Neural progenitor cell (in vitro differentiated cells): Measurements from ENCODE around the gene REN. TPM values are rescaled to one million over a fixed set of nuclear protein-coding genes. Genes with fewer than 3 reads are reported as not detected.

Experiments used
- DNase-seq: peaks from one replicate; pipeline ENCODE4 v3.0.0-alpha.2; 2016; ENCODE audit warnings: low spot score
- H2AFZ ChIP-seq: fragments of 200-600 bp; sonication (generic); replicated peaks from 2 replicates; pipeline ENCODE4 v1.6.1; 2016; ENCODE audit warnings: antibody characterized with exemption
- H3F3A ChIP-seq: fragments of 200-600 bp; sonication (generic); 2 replicates; pipeline ENCODE4 v1.6.1; 2016; ENCODE audit warnings: antibody characterized with exemption, low read depth
- H3K27ac ChIP-seq: fragments of 200-600 bp; sonication (generic); 2 replicates; pipeline ENCODE4 v1.5.1; 2016; ENCODE audit warnings: mild to moderate bottlenecking
- H3K27me3 ChIP-seq: fragments of 200-600 bp; sonication (generic); 2 replicates; pipeline ENCODE4 v1.6.1; 2016; ENCODE audit warnings: mild to moderate bottlenecking, moderate library complexity
- H3K36me3 ChIP-seq: fragments of 200-600 bp; sonication (generic); 2 replicates; pipeline ENCODE4 v1.5.1; 2016
- H3K4me1 ChIP-seq: fragments of 200-600 bp; sonication (generic); 2 replicates; pipeline ENCODE4 v1.6.1; 2016; ENCODE audit warnings: mixed run types
- H3K4me2 ChIP-seq: fragments of 200-600 bp; sonication (generic); 2 replicates; pipeline ENCODE4 v1.6.1; 2016
- H3K4me3 ChIP-seq: fragments of 200-600 bp; sonication (generic); 2 replicates; pipeline ENCODE4 v1.5.1; 2016
- H3K79me2 ChIP-seq: fragments of 200-600 bp; sonication (generic); 2 replicates; pipeline ENCODE4 v1.6.1; 2016; ENCODE audit warnings: low read depth
- H3K9ac ChIP-seq: fragments of 200-600 bp; sonication (generic); 2 replicates; pipeline ENCODE4 v1.6.1; 2016
- H3K9me3 ChIP-seq: fragments of 200-600 bp; sonication (generic); 2 replicates; pipeline ENCODE4 v1.5.1; 2016; ENCODE audit warnings: low read depth
- H4K20me1 ChIP-seq: fragments of 200-600 bp; sonication (generic); 2 replicates; pipeline ENCODE4 v1.6.1; 2016; ENCODE audit warnings: low read depth
- H3K27ac Mint-ChIP-seq: 3 replicates; pipeline ENCODE4 v1.8.0; 2021; ENCODE audit warnings: mixed read lengths
- H3K27me3 Mint-ChIP-seq: 2 replicates; pipeline ENCODE4 v1.8.0; 2022; ENCODE audit warnings: low read depth, mild to moderate bottlenecking, inconsistent platforms, moderate library complexity, mixed read lengths; ENCODE audit not compliant: insufficient read depth
- H3K36me3 Mint-ChIP-seq: 3 replicates; pipeline ENCODE4 v1.8.0; 2021; ENCODE audit warnings: mixed read lengths
- H3K4me1 Mint-ChIP-seq: 3 replicates; pipeline ENCODE4 v1.8.0; 2021; ENCODE audit warnings: mixed read lengths
- H3K4me3 Mint-ChIP-seq: 3 replicates; pipeline ENCODE4 v1.8.0; 2021; ENCODE audit warnings: mild to moderate bottlenecking, moderate library complexity, mixed read lengths
- H3K9me3 Mint-ChIP-seq: 3 replicates; pipeline ENCODE4 v1.8.0; 2020; ENCODE audit warnings: mixed read lengths
- EZH2 ChIP-seq: fragments of 200-600 bp; sonication (generic); IDR thresholded peaks from 2 replicates; pipeline ENCODE4 v1.6.1; 2017; ENCODE audit warnings: antibody characterized with exemption, mild to moderate bottlenecking, moderate library complexity
- EZH2phosphoT487 ChIP-seq: fragments of 200-600 bp; sonication (generic); IDR thresholded peaks from 2 replicates; pipeline ENCODE4 v1.6.1; 2017; ENCODE audit warnings: antibody characterized with exemption
- total RNA-seq: library from RNA; depleted of rRNA; stranded (reverse); fragments of >200 nt; gene quantifications from 2 replicates; pipeline ENCODE4 v1.2.3, GENCODE V29; 2015; ENCODE audit warnings: low replicate concordance
- TF ChIP-seq, protein P1 (sequence below): fragments of 200-600 bp; sonication (generic); IDR thresholded peaks from 2 replicates; pipeline ENCODE4 v1.5.1; 2017; ENCODE audit warnings: antibody characterized with exemption, mild to moderate bottlenecking

The REN gene
- total RNA-seq, 1 donor from 2014 or later, result not detected

DNA sequence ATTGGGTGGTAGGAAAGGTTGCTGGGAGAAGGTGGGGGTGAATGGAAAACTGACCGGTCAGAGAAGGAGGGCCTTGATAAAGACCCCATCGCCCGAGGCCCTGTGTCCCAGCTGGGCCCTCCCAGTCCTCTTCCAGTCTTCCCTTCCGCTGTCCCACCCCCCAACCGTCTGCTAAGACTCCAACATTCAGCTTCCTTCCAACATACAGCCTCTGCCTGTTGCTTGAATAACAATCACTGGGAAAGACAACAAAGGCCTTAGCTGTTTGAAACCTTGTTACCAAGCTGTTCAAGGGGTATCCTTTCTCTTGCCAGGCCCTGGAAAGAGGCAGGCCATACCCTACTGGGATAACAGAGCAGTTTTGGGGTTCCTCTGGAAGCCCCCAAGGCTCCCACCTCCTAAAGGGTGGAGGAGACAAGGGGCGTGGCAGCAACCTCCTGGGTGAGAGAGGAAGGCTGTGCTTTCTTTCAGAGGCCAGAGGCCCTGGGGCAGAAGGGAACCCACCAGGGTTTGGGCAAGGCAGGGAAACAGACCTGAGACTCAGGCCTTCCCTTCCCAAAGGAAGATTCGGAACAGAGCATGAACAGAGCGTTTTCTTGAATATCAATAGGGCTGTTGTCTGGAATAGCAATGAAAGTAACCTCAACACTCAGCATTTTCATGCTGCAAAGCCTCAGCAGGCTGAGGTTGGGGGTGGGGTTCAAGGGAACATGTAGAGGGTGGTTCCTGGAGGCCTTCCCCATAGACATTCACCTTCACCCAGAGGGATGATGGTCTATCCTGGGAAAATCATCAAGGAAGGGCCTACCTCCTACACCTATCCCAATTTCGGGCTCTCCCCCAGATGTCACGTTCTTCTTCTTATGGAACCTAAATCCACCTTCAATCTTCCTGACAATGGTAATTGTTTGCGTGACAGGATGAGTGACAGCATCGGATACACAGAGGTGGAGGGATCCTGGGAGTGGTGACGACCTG lies 18.4 kb downstream of the REN start:
- Mint-ChIP-seq H3K27ac (no peak overlapping the region), H3K4me3 (no peak overlapping the region), H3K9me3 (no peaks in the 10 kb centered on the region), H3K27me3 (peaks cover 22% of the 10 kb centered on the region), H3K36me3 (peaks cover 5% of the 10 kb centered on the region), H3K4me1 (peaks cover 26% of the 10 kb centered on the region)
- Histone ChIP-seq H3K4me3 (no peak overlapping the region), H3K79me2 (no peaks in the 10 kb centered on the region), H4K20me1 (peaks cover 6% of the 10 kb centered on the region), H3F3A (peaks cover 15% of the 10 kb centered on the region), H3K27me3 (peaks cover 29% of the 10 kb centered on the region), H3K9me3 (no peaks in the 10 kb centered on the region), H3K36me3 (no peaks in the 10 kb centered on the region), H3K4me2 (no peak overlapping the region), H3K9ac (no peak overlapping the region), H2AFZ (peak overlapping the region; percentile 82), H3K4me1 (peaks cover 14% of the 10 kb centered on the region), H3K27ac (no peak overlapping the region)
- TF ChIP-seq EZH2phosphoT487, result no peak
- TF ChIP-seq, protein P1, sequence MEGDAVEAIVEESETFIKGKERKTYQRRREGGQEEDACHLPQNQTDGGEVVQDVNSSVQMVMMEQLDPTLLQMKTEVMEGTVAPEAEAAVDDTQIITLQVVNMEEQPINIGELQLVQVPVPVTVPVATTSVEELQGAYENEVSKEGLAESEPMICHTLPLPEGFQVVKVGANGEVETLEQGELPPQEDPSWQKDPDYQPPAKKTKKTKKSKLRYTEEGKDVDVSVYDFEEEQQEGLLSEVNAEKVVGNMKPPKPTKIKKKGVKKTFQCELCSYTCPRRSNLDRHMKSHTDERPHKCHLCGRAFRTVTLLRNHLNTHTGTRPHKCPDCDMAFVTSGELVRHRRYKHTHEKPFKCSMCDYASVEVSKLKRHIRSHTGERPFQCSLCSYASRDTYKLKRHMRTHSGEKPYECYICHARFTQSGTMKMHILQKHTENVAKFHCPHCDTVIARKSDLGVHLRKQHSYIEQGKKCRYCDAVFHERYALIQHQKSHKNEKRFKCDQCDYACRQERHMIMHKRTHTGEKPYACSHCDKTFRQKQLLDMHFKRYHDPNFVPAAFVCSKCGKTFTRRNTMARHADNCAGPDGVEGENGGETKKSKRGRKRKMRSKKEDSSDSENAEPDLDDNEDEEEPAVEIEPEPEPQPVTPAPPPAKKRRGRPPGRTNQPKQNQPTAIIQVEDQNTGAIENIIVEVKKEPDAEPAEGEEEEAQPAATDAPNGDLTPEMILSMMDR, result no peak
- TF ChIP-seq EZH2, result no peak
- no peak for DNase-seq

DNA sequence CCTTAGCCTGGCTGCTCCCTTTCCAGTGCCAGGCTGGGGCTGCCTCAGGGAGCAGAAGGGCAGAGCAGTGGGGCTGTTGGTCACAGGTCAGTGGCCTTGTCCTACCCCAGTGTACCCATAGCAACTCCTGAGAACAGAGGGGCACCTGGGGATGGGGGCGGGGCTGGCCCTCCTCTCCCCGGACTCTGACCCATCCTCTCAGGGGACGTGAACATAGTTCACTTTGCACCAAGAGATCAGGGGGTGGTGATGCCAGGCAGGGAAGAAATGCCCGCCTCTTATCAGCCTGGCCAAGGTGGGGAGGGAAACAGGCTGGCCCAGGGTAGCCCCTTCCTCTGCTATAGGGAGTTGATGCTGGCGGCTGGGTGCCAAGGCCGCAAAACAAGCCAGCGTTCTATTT lies 19.2 kb downstream of the REN start:
- no peak overlapping the region for H3K4me3 ChIP-seq
- H3K4me1 ChIP-seq, result peaks cover 14% of the 10 kb centered on the region
- H3K36me3 ChIP-seq, result no peaks in the 10 kb centered on the region
- TF ChIP-seq EZH2phosphoT487 (no peak), EZH2 (no peak)
- TF ChIP-seq, protein P1, result no peak
- Mint-ChIP-seq H3K36me3 (peaks cover 5% of the 10 kb centered on the region), H3K4me1 (peaks cover 21% of the 10 kb centered on the region), H3K4me3 (no peak overlapping the region), H3K27me3 (peaks cover 16% of the 10 kb centered on the region), H3K9me3 (no peaks in the 10 kb centered on the region), H3K27ac (no peak overlapping the region)
- H3F3A ChIP-seq, result peaks cover 15% of the 10 kb centered on the region
- no peak for DNase-seq
- H3K4me2 ChIP-seq, result no peak overlapping the region
- no peak overlapping the region for H2AFZ ChIP-seq
- no peak overlapping the region for H3K9ac ChIP-seq
- H3K27me3 ChIP-seq, result peaks cover 22% of the 10 kb centered on the region
- H3K27ac ChIP-seq, result no peak overlapping the region
- no peaks in the 10 kb centered on the region for H3K79me2 ChIP-seq
- no peaks in the 10 kb centered on the region for H3K9me3 ChIP-seq
- H4K20me1 ChIP-seq, result peaks cover 6% of the 10 kb centered on the region

DNA sequence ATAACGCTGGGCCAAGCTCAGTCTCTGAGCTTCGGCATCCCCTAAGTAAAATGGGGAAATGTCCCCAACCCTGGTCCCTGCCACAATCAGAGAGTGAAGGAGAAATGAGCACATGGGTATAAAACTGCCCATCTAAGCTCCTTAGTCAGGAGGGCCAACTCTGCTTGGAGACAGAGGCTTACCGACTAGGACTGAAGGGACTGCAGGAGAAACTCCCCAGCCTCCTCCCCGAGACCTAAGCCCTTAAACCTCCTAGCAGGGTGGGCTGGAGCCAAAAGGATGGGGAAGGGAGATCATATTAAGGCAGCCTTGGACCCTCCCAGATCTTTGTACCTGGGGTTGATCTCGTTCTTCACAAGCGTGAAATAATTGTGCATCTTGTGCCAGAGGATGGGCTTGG lies 19.8 kb downstream of the REN start:
- DNase-seq, result no peak
- Histone ChIP-seq H3K36me3 (no peaks in the 10 kb centered on the region), H4K20me1 (peaks cover 6% of the 10 kb centered on the region), H3K4me2 (no peak overlapping the region), H3K4me1 (peaks cover 14% of the 10 kb centered on the region), H3K27ac (no peak overlapping the region), H3K9me3 (no peaks in the 10 kb centered on the region), H3K79me2 (no peaks in the 10 kb centered on the region), H3K9ac (no peak overlapping the region), H3K27me3 (peaks cover 16% of the 10 kb centered on the region), H3K4me3 (no peak overlapping the region), H2AFZ (no peak overlapping the region), H3F3A (peaks cover 11% of the 10 kb centered on the region)
- Mint-ChIP-seq H3K4me1 (peaks cover 21% of the 10 kb centered on the region), H3K9me3 (no peaks in the 10 kb centered on the region), H3K4me3 (no peak overlapping the region), H3K36me3 (peaks cover 5% of the 10 kb centered on the region), H3K27me3 (peaks cover 16% of the 10 kb centered on the region), H3K27ac (no peak overlapping the region)
- no peak for TF ChIP-seq EZH2
- TF ChIP-seq, protein P1, result no peak
- no peak for TF ChIP-seq EZH2phosphoT487
